ENCODE measurements around the gene FTSJ1.
A peak's percentile ranks its signal among the peaks of the same experiment; 100 is the strongest.
"Not testable (repeated sequence)": the region's sequence is repeated elsewhere in the genome, so short reads cannot be mapped to it uniquely, and the experiment has no call there.

FTSJ1 gene

DNA sequence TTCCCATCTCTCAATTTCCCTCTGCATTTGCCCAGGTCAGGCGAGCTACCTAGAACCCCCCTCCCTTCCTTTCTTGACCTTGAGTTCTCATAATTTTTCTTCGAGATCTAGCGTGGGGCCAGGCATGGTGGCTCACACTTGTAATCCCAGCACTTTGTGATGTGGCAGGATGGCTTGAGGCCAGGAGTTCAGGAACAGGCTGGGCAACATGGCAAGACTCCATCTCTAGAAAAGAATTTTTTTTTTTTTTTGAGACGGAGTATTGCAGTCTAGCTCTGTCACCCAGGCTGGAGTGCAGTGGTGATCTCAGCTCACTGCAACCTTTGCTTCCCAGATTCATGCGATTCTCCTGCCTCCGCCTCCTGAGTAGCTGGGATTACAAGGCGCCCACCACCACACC, 28.3 kb downstream of the FTSJ1 start:
- DNase-seq, result no peak

DNA sequence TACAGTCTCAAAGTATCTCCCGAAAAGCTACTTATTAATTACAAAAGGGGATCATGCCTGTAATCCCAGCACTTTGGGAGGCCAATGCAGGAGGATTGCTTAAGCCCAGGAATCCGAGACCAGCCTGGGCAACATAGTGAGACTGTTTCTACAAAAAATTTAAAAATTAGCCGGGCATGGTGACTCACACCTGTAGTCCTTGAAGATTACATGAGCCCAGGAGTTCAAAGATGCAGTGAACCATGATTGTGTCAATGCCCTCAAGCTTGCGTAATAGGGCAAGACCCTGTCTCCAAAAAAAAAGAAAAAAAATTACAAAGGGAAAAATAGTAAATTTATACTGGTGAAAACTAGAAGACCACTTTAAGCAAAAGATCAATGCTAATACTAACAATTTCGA, 29.5 kb downstream of the FTSJ1 start:
- DNase-seq, result no peak

- DNase-seq, result no peak
Observed at GRCh38 chrX:48507246-48507645, 31.2 kb downstream of the FTSJ1 start.

GRCh38 chrX:48508400-48509244, 32.6 kb downstream of the FTSJ1 start, which contains the start of gene PORCN:
TSS of gene PORCN (plus strand) at chrX:48508992. CDS start at chrX:48509821, 829 bp downstream.
- peak; percentile 59 to 81 for DNase-seq

- DNase-seq, result peak in 1 of 2 experiments; percentile 25
Observed at GRCh38 chrX:48509245-48509590, 33.2 kb downstream of the FTSJ1 start.

GRCh38 chrX:48509619-48510018, 33.6 kb downstream of the FTSJ1 start:
- no peak for DNase-seq

GRCh38 chrX:48511560-48511959, 35.6 kb downstream of the FTSJ1 start:
- peak in 1 of 2 experiments; percentile 31 for DNase-seq

DNA sequence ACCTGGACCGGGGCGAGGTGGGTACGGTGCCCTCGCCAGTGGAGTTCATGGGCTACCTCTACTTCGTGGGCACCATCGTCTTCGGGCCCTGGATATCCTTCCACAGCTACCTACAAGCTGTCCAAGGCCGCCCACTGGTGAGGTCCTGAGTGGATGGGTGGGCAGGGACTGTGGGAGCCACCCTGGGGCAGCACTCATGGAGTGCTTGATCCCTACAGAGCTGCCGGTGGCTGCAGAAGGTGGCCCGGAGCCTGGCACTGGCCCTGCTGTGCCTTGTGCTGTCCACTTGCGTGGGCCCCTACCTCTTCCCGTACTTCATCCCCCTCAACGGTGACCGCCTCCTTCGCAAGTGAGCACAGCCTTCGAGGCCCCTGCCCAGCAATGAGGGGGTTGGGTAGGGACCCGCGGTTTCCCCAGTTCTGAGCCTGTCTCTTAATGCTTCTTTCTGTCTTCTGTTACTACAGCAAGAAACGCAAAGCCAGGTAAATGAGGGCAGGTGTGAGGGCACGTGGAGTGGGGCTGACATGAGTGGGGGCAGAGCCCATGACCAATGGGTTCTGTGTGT, 36.5 kb downstream of the FTSJ1 start:
- no peak for DNase-seq

GRCh38 chrX:48513670-48514069, 37.7 kb downstream of the FTSJ1 start:
- no peak for DNase-seq

- no peak for DNase-seq
Observed at GRCh38 chrX:48514126-48514806, 38.3 kb downstream of the FTSJ1 start.

DNA sequence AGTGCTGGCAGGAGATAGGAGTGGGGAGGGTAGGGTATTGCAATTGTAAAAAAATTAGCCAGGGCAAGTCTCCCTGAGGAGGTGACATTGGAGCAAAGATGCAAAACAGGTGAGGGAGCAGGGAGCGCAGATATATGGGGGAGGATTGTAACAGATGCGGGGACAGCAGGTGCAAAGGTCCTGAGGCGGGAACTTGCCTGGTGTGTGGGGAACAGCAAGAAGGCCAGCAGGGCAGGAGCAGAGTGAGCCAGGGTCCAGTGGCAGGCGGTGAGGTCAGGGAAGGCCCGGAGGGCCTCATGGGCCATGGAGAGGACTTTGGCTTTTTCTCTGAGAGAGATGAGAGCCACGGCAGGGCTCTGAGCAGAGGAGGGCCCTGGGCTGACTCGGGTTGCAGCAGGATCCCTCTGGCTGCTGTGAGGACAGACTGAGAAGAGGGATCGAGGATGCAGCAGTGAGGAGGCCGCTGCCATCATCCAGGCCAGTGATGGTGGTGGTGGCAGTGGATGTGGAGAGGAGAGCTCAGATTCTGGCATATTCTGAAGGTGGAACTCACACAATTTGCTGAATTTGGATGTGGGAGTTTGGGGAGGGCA, 39.0 kb downstream of the FTSJ1 start:
- DNase-seq, result no peak

- no peak for DNase-seq
Observed at GRCh38 chrX:48515842-48516241, 39.8 kb downstream of the FTSJ1 start.

DNA sequence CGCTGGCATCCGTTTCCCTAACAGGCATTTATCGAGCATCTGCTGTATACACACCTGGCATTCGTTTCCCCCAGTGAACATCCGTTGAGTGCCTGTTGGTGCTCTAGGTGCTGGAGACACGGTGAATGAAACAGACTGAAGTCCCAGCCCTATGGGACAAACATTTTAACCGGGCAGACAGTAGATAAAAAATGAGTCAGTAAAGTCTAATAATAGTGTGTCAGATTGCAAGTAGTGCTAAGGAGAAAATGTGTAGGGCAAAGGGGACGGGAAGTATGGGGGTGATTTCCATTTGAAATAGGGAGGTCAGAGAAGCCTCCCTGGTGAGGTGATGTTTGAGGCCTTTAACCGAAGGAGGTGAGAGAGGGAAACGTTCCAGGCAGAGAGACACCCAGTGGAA, 40.3 kb downstream of the FTSJ1 start:
- no peak for DNase-seq

DNA sequence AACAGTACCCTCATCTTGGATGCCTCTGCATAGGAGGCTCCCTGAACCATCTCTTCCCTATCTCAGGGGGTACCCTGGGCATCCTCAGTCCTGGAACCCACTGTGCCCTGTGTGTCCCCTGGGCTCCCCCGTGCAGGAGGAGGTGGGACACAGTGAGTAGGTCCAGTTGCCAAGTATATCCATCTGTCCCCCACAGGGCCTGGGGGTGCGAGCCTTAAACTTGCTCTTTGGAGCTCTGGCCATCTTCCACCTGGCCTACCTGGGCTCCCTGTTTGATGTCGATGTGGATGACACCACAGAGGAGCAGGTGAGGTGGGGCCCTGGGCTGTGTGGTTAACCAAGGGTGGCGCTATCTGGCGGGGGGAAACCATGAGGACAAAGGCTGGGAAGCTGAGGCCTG, 41.0 kb downstream of the FTSJ1 start:
- DNase-seq, result no peak

DNA sequence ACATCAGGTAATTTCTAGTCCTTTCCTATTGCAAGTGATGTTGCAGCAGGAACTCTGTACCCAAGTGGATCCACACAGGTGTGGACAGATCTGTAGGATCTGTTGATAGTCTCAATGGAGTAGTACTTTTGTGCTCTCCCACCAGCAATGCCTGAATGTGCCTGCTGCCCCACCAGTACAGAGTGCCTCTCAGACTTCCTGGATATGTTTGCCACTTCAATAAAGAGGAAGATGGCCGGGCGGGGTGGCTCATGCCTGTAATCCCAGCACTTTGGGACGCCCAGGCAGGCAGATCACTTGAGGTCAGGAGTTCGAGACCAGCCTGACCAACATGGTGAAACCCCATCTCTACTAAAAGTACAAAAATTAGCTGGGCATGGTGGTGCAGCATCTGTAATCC, 43.5 kb downstream of the FTSJ1 start:
- not testable (repeated sequence) for DNase-seq

DNA sequence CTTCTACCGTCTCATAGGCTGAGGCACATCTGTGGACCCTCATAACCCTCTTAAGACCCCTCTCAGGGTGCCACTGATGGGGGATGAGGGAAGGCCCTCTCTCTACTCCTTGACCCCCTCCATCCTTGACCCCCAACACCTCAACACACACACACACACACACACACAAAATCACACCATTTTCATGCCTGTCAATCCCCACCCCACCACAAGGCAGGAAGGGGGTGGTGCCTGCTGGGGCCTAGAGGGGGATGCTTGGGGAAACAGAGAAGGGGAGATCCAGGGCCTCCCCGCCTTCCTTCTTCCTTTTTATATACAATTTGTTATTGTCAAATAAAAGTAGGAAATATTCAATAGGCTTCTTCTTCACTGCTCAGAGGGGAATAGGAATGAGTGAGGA, 44.5 kb downstream of the FTSJ1 start:
- no peak for DNase-seq

DNA sequence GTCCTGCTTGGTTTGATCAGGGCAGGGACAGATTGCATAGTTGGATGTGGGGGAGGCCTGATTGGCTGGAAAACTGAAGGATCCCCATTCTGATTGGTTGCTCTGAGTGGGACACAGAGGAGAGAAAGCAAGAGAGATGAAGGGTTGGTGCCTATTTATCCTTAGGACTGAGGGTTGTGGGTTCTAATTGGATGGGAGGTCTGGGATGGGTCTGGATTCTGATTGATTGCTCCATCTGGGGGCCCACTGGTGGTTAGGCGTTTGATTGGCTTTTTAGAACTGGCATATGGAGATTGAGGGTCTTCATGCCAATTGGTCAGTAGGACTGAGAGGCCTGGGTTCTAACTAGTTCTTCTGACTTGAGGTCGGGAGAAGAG, 45.0 kb downstream of the FTSJ1 start:
- peak; percentile 55 to 64 for DNase-seq

DNA sequence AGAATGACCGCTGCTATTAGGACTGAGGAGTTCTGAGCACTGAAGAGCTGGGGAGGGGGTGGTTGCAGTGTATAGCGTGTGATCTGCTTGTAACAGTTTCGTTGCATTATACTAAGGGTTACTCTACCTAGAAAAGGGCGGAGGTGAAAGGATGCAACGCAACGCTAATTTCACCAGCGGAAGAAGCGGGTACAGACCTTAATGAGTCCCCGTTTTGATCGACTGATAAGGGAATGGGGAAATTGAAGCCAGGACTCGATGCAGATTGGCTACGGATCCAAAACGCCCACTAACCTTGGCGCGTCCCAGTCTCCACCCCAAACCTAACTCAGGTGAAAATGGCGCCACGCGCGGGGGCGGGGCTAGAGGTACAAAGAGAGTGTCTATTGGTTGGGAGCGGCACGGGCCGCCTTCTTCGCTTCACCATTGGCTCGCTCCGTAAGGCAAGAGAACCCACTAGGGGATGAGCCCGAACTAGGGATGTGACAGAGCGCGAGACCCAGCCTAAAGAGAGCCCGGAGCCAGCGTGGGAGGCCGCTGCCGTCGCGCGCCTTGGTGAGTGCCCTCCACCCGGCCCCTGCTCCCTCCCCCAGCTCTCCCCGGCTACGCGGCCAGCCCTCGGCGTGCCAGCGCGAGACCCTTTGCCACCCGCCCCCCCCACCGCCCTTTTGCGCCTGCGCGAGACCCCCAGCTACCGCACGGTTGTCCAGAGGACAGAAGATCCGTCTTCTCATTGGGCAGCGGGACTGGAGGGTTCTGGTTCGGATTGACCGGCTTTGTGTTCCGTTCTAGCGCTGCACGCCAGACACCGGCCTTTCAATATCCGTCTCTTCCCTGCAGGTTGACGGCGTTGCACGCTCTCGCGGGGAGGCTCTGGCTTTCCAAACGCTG, 45.6 kb downstream of the FTSJ1 start, which contains the start of gene EBP:
EBP (plus strand) TSS at position 456 of the 891 bp plus-strand sequence. CDS start 1,964 bp downstream, outside the sequence.
- DNase-seq, result peak; percentile 98

GRCh38 chrX:48522291-48522690, 46.3 kb downstream of the FTSJ1 start:
- DNase-seq, result no peak

- DNase-seq, result no peak
Observed at GRCh38 chrX:48523682-48524081, 47.7 kb downstream of the FTSJ1 start.

GRCh38 chrX:48525853-48526252, 49.9 kb downstream of the FTSJ1 start:
- DNase-seq, result not testable (repeated sequence)

DNA sequence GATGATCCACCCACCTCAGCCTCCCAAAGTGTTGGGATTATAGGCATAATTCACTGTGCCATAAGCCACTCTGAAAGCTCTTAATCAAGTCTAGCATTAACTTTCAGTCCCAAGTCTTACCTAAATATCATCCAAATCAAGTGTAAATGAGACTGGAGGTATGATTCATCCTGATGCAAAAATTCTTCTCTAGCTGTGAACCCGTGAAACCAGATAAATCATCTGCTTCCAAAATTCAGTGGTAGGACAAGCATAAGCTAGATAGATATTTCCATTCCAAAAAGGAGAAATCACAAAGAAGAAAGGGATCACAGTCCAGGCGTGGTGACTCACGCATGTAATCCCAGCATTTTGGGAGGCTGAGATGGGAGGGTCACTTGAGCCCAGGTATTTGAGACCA, 54.7 kb downstream of the FTSJ1 start:
- no peak for DNase-seq
